Measurements from ENCODE around the gene NR2F2.

DNA sequence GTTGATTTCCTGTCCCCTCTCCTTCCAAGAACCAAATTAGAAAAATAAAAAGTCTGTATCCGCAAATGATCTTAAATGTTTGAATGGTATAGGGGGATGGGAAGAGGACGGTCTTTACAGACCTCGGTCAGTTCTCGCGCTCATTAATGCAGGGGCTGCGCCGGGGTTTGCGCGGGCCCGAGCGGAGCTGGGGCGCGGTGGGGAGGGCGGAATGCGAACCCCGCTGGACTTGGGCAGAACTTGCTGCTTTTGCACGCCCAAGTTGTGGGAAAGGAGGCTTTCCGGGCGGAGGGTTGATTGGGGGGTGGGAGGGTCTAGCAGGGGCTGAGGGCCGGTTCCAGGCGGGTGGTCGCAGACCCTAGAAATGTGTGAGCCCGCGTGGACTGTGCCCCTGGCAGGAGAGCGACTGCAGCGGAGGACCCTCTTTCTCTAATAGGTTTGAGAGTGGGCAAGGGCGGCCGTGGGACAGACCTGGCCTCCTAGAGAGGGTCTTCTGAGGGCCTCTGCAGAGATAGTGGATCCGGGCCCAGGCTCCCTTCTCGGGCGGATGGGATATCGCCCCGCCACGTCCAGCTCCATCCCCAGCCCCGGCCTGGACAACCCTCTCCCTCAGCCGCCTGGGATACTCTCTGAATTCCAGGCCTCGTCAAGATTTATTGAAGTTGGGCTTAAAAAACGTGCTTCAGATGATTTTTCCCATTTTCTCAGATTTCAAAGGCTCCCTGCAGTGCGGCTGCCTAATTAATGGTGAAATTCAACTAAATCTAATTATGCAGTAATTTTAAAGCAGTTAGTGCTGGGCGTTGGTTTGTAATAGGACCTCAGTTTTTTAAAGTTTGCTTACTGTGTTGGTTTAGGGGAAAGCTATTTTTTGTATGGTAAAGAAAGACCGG, 11.3 kb downstream of the NR2F2 start:
- TF ChIP-seq CTCF (conservative IDR thresholded peaks at IDR 0.05; ENCODE audit: low read depth in 2 of 2) (no peak), EZH2 (IDR thresholded peaks at IDR 0.05; ENCODE audit: low read depth, unreplicated experiment) (peak; percentile 88), POLR2AphosphoS5 (IDR thresholded peaks at IDR 0.05; ENCODE audit: low read depth) (no peak)
